Activated CD4-positive, alpha-beta T cell treated with anti-CD3 and anti-CD28 coated beads, Interleukin-2, Interleukin-4, amounts not matched to agents 100 ng/mL and 50 ng/mL, durations not matched to agents 16 hours and 8 hours (primary cell): Measurements from ENCODE around the gene EBF3.

Experiments used
- DNase-seq: peaks from one replicate; pipeline ENCODE4 v3.0.0-alpha.2; 2020; ENCODE audit warnings: low spot score

The EBF3 gene

DNA sequence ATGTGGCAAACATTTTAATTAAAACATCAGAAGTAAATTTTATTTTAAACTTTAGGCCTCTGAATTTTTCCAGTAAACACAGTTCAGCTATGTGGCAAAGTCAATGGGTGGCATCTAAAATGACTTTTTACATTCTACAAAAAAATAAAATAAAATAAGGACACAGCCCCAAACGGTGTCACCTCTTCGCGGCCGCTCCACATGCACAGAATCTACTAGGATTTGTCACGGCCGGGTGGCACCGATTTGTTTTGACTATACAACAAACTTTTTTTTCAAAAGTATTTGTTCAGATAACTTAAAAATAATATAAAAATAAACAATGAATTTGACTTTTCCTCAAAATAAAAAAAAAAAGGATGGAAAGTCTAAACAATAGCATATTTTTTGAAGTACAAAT, 127.8 kb downstream of the EBF3 start:
- DNase-seq = no peak

DNA sequence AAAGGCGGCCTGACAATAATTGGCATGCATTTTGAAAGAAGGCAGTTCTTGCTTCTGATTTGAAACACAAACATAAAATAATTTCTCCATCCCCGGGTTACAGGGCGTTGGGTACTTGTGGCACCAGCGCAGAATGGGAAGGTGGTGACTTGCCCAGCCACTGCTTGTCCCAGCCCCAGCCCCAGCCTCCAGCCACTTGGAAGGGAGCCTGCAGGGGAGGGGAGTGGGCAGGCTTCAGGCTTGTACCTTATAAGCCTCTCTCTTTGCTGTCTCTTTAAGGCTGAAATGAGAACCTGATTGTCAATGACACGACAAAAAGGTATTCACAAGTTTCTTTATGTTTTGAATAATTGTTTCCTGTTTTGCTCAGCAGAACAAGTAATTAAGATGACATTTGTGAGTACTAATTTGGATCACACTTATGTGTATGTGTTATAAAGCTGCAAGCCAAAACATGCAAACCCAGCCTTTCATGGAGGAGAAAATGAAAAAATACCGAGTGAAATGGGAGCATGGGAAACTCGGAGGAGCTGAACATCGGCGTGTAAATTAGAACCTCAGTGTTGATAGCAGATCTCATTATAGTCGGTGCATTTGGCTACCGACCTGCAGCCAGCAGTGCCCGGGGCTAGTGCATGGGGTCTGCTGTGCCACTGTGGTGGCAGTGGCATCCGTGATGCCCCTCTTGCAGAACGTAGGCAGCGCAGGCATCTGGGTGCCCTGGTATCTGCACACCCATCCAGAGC, 129.9 kb downstream of the EBF3 start:
- no peak for DNase-seq

DNA sequence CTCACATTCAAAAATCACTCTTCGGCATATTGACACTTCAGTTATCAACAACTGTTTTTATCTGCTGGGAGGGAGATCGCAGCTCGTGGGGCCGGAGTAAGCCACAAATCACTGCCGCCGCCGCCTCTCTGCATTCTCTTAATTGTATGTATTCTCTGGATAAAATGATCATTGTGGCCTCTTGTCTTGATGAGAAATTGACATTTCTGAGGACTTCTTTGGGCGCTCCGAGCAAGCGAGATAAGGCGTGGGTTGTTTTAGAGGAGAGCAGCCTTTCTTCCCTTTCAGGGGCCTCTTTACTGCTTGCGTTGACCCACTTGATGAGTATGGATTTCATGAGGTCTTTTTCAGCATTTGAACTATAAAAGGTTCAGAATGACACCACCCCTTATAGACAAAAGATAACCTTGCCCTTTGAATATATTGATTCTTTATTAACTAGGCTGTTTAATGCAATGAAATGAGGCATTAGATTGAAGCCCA, 130.6 kb downstream of the EBF3 start:
- no peak for DNase-seq

DNA sequence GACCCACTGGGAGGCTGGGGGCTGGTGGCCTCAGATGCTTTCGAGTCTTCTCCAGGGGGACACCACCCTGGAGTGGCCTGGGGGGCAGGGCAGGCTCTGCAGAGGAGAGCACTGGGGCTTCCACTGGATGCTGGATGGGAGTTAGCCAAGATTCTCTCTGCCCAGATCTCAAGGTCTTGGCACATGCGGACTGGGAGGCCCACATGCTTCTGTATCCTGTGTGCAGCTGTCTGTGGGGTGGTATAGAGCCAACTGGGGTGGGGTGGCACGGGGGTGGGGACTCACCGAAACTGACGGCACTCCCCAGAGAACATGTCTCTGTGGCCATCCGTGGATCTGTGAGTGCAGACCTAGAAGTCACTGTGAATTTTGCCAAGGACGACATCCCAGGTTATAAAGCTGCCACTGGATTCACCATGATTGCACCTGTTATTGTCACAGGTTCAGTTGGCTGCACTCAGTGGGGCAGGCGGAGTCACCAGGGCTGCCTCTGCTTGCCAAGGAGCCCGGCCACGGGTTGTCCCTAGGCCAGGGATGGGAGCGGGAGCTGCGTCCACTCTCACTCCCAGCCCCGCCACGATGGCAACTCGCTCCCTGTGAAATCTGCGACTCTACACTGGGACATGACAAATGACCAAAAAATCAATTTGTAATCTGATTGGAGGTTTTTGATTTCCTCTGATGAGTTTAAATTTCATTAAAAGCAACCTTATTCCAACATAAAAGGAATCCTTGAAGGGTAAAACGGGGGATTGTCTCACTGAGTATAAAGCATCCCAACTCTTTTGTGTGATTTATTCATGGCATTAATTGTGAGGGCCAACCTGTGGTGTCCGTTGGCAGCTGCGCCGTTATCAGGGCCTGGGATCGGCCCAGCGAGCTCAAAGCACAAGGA, 131.3 kb downstream of the EBF3 start:
- DNase-seq = no peak

DNA sequence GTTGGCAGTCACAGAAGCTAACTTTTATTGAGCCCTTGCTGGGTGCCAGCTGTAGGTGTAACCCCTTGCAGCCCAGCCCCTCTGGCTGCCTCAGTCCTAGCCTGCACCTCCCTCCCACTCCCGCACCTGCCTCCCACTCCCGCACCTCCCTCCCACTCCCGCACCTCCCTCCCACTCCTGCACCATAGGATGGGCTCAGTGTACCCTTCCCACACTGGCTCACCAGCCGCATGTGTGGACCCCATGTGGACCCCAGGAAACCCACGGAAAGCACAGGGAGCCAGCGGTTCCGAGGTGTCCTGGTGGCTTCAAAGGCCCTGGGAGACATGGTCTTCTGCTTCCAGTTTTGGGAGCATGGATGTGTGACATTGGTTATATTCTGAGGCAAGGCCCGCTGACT, 132.9 kb downstream of the EBF3 start:
- no peak for DNase-seq

DNA sequence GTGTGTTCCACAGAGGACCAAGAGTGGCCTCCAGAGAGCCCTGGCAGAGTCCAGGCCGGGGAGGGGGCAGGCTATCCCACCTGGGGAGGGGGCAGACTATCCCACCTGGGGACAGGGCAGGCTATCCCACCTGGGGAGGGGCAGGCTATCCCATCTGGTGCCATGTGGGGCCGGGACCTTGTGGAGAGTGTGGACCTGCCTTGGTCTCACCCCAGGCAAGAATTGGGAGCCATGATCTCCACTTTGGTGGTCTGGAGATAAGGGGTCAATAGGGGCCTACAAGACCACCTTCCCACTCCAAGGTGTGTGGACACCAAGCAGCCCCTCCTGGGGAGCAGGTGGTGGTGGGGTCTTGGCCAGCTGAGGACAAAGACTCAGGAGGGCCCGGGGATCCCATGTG, 138.2 kb downstream of the EBF3 start:
- no peak for DNase-seq

DNA sequence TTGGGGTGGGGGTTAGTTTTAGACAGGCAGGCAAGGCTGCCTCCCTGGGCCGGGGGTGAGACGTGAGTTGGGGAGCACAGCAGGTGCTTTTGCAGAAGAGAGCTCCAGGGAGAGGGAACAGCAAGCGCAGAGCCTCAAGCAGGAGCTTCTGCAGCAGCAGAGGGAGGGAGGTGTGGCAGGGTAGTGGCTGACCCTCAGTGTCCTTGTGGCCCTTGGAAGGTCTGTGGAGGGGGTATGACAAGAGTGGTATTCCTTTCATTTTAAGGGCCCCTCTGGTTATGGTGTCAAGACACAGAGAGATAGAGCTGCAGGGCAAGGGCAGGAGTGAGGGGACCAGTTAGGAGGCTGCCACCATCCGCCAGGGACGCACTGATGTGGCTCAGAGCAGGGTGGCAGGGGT, 138.9 kb downstream of the EBF3 start:
- DNase-seq = no peak

DNA sequence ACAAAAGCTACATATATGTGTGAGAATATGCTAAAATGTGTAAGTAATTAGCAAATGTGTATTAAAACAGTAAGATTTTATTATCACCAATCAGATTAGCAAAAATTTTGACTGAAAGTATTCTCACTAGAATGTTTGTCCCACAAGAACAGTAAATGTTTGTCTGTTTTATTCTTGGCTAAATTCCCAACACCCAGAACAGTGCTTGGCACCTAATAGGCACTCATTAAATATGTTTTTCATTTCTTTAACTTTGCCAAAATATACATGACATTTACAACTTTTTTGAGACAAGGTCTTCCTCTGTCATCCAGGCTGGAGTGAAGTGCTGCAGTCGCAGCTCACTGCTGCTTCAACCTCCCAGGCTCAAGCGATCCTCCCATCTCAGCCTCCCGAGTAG, 143.6 kb downstream of the EBF3 start:
- no peak for DNase-seq

DNA sequence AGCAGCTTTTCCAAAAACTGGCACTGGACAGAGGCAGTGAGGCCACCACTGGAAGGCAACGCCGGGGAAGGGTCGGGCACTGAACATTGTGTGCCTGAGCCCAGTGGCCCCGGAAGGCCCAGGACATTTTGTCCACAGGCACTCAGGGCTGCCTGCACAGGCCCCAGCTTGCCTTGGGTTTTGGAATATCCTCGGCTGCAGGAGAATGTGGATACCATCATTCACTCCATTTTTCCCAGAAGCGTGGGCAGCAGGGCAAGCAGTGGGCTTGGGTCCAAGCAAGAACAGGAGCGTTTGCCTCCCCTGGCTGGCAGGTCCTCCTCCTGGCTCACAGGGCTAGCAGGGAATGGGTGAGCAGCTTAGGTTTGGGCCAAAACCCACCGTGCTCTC, 147.4 kb downstream of the EBF3 start:
- no peak for DNase-seq

DNA sequence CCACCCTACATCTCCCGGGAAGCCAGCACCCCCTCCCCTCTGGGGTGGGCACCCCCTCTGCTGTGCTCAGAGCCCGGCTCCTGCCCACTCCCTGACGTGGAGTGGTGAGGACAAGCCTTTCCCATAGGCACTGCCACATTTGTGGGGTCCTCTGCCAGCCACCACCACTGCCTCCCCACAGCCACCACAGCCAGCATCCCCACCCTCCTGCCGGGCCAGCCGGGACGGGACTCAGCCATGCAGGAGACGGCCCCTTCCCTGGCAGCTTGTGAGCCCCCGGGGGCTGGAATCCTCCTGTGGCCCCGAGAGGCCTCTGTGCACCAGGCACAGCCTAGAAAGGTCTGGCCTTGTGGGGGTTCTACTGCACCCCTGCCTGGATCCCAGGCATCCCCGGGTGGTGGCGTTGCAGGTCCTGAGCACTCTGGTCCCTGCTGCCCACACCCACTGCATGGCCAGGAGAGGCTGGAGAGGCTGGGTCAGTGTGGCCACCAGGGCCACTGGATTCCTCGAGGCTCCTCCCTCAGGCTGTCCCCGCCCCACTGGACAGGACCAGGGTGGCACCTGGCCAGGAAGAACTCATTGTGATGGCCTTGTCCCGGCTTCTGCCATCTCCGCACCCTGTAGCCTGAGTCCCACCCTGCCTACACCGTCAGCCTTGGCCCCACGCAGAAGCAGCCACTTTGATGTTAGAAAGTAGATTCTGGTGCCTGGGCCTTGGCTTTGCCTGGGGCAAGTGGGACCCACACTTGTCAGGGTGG, 148.0 kb downstream of the EBF3 start:
- no peak for DNase-seq

DNA sequence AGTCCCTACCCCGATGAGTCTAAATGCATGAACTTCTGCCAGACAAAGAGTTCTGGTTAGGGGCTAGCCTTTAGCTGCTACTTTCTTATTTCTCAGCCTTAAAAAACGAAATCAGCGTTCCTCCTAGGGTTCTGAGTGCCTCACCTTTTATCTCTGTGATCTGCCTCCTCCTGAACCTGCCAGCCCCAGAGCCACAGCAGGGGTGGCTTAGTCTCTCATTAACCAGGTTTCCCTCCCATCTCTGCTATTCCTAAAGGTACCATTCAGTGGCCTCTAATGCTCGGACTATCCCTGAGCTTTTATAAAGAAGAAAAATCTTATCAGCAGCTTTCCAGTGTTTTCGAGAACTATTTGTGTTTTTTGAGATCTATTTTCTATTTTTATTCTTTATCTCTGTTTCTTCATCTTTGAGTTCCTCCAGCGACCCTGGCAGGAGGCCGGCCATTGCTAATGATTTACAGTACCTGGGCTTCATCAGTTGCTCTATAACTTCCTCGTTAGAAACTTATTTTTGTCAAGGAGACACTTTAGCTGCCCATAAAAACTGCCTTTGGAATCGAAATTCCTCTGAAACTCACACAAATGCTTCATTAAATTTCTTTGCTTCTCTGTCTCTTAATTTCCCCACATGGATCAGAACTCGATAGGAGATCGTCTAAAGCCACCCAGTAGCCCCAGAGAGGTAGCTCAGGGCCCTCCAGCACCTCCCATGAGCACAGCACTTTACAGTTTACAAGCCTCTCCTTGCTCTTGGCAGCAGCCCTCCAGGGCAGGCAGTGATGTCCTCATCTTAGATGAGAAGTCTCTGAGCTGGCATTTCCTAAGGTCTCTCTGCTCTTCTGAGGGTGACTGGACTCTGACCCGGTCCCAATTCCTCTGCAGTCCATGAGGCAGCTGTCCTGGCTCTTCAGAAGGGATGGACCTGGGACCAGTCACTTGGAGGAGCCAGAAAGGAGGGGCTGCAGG, 149.1 kb downstream of the EBF3 start:
- no peak for DNase-seq

DNA sequence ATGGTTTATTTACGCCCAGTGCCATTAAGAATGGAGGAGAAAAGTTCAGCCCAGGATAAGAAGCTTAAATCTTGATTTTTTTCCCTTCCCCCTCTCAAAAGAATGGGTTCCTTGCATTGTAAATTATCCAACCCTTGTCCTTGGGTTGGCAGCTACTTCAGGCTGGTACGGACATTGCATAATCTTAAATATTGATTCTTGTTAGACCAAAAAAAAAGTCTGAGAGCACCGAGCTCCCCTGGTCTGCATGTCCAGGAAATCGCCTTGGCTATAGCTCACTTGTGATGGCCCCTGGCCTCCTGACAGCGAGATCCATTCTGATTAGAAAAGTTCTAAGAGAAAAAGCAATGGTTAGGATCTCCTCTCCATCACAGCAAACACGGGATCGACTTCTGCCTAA, 151.7 kb downstream of the EBF3 start:
- no peak for DNase-seq

DNA sequence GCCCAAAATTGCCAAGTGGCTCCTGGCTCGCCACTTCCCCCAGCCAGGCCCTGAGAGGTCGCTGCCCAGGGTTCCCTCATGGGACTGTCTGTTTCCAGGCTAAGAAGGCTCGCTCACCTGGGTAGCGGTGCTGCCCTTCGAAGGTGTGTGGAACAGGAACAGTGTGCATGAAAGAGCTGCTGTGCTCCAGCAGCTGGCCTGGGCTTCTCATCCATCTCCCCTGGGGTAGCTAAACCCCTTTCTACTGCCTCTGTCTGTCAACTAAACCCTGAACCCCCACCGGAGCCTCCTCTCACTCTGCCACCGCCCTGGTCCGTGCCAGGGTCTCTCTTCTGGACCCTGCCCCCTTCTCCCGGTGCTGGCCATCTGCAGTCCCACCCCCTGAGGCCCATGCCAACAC, 152.9 kb downstream of the EBF3 start:
- DNase-seq = no peak

DNA sequence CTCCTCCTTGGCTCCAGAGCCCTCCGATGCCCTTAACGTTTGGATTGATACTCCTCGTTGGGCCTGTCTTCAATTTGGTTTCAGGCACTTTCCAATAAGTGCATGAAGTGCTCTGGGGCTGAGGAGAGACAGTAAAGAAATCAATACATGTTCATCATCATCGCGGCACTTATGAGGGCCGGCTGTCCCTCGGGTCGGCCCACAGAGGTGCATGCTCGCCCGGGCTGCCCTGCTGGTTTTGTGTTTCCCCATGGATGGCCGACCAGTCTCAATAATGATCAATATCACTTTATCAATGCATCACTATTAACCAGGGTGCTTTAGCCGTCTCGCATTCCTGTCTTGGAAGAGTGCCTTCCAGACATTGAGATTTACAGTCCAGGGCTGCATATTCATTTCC, 154.2 kb downstream of the EBF3 start:
- DNase-seq = no peak

DNA sequence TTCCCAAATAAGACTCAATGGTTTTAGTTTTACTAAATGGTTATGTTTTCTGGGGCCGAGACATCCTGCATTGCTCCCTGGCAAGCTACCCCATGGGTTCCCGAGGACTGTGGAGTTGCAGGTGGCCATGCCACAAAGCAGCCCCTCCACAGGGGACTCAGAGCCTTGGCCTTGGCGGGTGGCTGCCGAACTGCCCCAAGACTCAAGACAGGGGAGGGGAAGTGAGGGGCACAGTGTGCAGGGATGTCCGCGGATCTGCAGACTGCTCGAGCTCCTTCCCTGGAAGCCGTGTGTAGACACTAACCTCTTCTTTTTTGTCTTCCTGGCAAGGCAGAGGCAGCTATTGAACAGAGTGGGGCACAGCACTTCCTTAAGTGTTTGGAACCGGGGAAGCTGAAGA, 154.6 kb downstream of the EBF3 start:
- DNase-seq = no peak

DNA sequence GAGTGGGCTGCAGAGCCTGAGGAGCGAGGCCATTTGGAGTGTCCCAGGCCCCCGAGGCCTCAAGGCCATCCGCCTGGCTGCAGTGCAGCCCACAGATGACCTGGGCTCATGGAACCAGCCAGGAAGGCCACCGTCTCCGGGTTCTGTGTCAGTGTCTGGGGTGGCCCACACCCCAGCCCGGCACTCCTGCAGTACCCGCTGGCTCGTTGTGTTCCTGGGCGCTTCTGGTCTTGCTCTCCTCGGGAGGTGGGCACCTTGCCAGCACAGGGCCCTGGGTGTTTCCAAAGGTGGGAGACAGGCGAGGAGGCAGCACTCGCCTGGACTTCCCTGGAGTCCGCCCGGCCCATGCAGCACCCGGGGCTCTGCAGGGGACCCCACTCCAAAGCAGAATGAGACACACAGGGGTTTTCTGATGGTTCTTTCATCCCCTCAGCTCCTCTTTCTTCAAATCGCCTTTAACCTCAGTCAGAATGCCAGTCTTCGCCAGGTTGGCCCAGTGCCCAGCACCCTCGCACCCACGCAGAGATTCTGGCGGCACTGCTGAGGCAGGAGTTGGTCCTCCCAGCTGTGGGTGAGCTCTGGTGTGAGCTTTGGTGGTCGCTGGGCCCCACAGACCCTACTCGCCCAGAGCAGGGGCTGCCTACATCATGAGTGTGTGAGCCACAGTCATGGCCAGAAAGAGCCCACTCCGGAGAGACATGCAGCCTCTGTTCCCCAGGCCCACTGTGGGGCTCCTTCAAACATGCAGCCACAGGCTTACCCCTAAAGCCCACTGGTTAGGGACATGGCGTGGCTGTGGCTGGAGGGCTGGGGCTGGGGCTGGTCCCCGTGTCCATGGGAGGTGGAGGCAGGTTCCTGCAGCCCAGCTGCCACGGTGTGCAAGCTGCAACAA, 155.7 kb downstream of the EBF3 start:
- no peak for DNase-seq

DNA sequence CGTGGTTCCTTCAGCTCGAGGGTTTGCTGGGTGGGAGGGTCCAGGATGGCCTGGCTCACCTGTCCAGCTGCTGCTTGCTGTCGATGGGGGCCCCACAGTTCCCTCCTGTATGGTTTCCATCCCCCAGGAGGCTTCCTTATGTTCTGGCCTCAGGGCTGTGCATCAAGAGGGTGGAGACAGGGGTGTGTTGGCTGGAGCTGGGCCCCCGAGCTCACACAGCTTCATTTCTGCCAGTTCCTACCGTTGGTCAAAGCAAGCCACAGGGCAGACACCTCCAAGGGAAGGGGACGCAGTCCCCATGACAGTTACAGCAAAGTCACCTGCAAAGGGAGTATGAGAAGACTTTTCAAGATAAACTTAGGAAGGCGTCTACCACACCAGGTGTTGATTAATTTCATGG, 156.9 kb downstream of the EBF3 start:
- DNase-seq = no peak

DNA sequence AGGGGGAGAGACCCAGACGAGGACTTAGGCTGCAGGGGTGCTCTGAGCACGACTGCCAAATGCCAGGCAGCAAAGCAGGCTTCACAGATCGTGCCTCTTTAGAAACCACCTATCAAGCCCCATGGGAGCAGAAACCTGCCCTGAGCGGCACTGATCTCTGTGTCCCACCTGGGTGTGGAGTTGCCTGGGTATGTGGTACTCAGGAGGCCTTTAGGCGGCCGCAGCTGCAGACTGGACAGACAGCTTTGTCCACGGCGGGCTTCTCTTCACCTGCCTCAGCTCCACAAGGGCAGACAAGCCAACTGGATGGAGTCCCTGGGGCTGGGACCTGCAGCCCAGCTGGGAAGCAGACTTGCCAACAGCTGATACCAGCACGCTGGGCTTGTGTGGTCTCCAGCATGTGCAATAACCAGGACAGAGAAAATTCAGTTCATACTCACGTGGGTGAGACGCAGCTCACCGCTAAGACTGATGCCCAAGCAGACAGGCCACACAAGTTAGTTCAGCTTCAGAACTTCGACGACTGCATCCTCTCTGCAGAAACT, 163.2 kb downstream of the EBF3 start:
- no peak for DNase-seq

DNA sequence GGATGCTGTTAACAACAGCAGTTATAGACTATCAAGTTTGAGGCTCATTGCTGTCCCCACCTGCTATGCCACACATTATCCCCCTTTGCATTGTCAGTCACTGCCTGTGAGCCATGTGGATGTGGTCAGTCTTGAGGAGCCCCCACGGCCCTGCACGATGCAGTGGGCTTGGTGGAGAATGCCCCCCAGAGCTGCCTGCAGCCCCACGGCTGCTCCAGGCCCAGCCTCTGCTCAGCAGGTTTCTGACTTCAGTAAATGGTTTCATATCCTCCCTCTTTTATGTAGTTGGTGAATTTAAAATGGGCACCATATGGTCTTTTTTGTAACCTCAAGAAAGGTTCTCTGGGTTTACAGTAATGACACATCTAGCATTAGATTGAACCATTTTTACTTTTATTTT, 164.1 kb downstream of the EBF3 start:
- no peak for DNase-seq
